ENCODE data around the gene TM7SF2.
"Not testable (repeated sequence)": the region's sequence is repeated elsewhere in the genome, so short reads cannot be mapped to it uniquely, and the experiment has no call there.

- TF ChIP-seq CTCF, EZH2, EZH2phosphoT487 (IDR thresholded peaks at IDR 0.05): not testable (repeated sequence)
These were observed 38.4 kb downstream of the TM7SF2 start for GRCh38 chr11:65150131-65150508.
